ENCODE data around the gene PTGFRN.
"Not testable (repeated sequence)": the region's sequence is repeated elsewhere in the genome, so short reads cannot be mapped to it uniquely, and the experiment has no call there.

The PTGFRN gene

GRCh38 chr1:116875946-116876345, 33.8 kb upstream of the PTGFRN start:
- H3K9ac ChIP-seq (ENCODE audit: low read length); H3K27me3 ChIP-seq (ENCODE audit: control insufficient read depth, insufficient read depth, low read length); H3K9me3 ChIP-seq (ENCODE audit: control insufficient read depth, low read length); H3K4me3 ChIP-seq (ENCODE audit: low read length); H3K36me3 ChIP-seq (ENCODE audit: control insufficient read depth, insufficient read depth, low read length): not testable (repeated sequence)
- H3K4me1 ChIP-seq (ENCODE audit: control insufficient read depth, insufficient read depth, low read length): peaks cover 19% of the 10 kb centered on the region

DNA sequence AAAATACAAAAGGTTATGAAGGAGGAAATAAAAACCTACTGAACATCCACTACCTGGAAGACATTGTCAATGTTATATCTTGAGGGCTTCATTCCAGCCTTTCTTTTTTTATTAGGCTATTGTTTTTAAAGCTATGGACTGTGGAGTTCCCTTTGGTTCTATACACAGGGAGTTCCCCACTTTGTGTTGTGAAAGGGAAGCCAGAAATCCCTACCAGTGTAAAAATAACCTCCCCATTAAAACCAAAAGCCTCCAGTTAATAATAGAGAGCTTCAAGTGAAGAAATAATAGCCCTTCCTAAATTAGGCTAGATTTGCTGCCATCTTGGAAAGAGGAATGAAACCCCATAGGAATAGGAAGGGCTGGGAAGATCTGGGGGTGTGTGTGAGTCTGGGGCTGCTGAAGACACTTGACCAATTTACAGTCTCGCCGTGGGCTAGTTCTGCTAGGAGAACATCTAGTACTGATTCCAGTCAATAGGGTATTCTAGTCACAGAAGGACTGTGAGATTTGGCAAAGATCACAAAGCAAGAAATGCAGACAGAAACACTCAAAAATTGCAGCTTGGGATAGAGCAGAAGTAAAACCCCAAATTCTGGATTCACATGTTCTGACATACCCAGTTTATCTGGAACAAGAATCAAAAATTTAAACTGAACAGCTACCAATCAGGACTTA, 32.4 kb upstream of the PTGFRN start:
- H3K4me1 ChIP-seq (ENCODE audit: control insufficient read depth, insufficient read depth, low read length): peaks cover 19% of the 10 kb centered on the region
- H3K9ac ChIP-seq (ENCODE audit: low read length): no peak overlapping the region
- H3K27me3 ChIP-seq (ENCODE audit: control insufficient read depth, insufficient read depth, low read length): no peaks in the 10 kb centered on the region
- no peak overlapping the region for H3K4me3 ChIP-seq (ENCODE audit: low read length)
- H3K9me3 ChIP-seq (ENCODE audit: control insufficient read depth, low read length): no peaks in the 10 kb centered on the region
- no peaks in the 10 kb centered on the region for H3K36me3 ChIP-seq (ENCODE audit: control insufficient read depth, insufficient read depth, low read length)

- Histone ChIP-seq H3K4me1 (ENCODE audit: control insufficient read depth, insufficient read depth, low read length) (peaks cover 19% of the 10 kb centered on the region), H3K9me3 (ENCODE audit: control insufficient read depth, low read length) (no peaks in the 10 kb centered on the region)
Measured at GRCh38 chr1:116878804-116879477, 30.8 kb upstream of the PTGFRN start.

DNA sequence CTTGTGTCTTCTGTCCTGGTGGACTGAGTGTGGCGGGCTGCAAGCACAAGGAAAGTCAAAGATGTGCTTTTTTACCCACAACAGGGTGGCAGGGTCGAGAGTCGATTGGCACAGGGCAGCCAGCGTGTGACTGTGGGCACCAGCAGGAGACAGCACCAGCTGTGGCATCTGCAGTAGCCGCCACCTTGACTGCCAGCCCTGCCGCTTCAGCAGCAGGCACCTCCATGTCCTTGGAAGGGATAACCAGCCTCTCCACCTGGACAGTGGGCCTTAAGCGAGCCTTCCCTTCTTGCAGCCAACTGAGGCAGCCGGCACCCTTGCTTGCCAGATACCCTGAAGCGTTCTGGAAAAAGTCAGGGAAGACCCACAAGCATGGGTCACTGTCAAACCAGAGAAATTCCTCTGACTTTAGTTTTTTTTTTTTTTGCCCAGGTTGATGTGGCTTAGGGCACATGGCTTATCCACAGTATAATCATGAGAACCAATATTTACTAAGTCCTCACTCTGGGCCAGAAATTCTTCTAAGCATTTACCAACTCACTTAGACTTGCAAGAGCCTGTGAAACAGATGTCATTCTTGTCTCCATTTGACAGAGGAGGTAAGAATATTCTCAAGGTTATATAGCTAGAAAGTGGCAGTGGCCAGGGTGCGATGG, 30.1 kb upstream of the PTGFRN start:
- Histone ChIP-seq H3K9ac (ENCODE audit: low read length) (no peak overlapping the region), H3K9me3 (ENCODE audit: control insufficient read depth, low read length) (no peaks in the 10 kb centered on the region), H3K27me3 (ENCODE audit: control insufficient read depth, insufficient read depth, low read length) (no peaks in the 10 kb centered on the region), H3K4me3 (ENCODE audit: low read length) (no peak overlapping the region), H3K36me3 (ENCODE audit: control insufficient read depth, insufficient read depth, low read length) (no peaks in the 10 kb centered on the region), H3K4me1 (ENCODE audit: control insufficient read depth, insufficient read depth, low read length) (peaks cover 19% of the 10 kb centered on the region)

More at GRCh38 chr1:116878804-116879477, 30.8 kb upstream of the PTGFRN start:
- H3K27me3 ChIP-seq (ENCODE audit: control insufficient read depth, insufficient read depth, low read length): no peaks in the 10 kb centered on the region
- H3K4me3 ChIP-seq (ENCODE audit: low read length): peak overlapping the region; percentile 0
- H3K9ac ChIP-seq (ENCODE audit: low read length): no peak overlapping the region
- no peaks in the 10 kb centered on the region for H3K36me3 ChIP-seq (ENCODE audit: control insufficient read depth, insufficient read depth, low read length)

DNA sequence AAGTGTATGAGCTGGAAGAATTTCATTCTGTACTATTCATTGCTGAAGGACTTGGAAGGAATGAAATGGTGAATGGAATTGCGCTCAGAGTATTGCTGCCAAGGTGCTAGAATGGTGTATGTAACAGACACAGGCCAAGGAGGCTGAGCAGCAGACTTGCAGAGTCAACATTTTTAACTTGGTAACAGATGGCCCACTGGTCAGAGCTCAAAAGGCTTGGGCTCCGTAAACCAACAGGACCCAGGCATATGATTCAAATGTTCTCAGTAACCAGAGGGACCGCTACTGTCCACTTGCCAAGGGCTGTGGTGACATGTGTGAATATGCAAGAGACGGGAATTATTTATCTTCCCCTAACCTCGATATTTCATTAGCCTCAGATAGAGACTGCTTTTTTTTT, 28.8 kb upstream of the PTGFRN start:
- H3K9me3 ChIP-seq (ENCODE audit: control insufficient read depth, low read length): no peaks in the 10 kb centered on the region
- no peak overlapping the region for H3K4me3 ChIP-seq (ENCODE audit: low read length)
- H3K36me3 ChIP-seq (ENCODE audit: control insufficient read depth, insufficient read depth, low read length): no peaks in the 10 kb centered on the region
- H3K27me3 ChIP-seq (ENCODE audit: control insufficient read depth, insufficient read depth, low read length): no peaks in the 10 kb centered on the region
- no peak overlapping the region for H3K9ac ChIP-seq (ENCODE audit: low read length)
- H3K4me1 ChIP-seq (ENCODE audit: control insufficient read depth, insufficient read depth, low read length): peaks cover 19% of the 10 kb centered on the region

- no peak overlapping the region for H3K9ac ChIP-seq (ENCODE audit: low read length)
- no peak overlapping the region for H3K4me3 ChIP-seq (ENCODE audit: low read length)
- no peaks in the 10 kb centered on the region for H3K9me3 ChIP-seq (ENCODE audit: control insufficient read depth, low read length)
- no peaks in the 10 kb centered on the region for H3K27me3 ChIP-seq (ENCODE audit: control insufficient read depth, insufficient read depth, low read length)
- no peaks in the 10 kb centered on the region for H3K36me3 ChIP-seq (ENCODE audit: control insufficient read depth, insufficient read depth, low read length)
- peaks cover 19% of the 10 kb centered on the region for H3K4me1 ChIP-seq (ENCODE audit: control insufficient read depth, insufficient read depth, low read length)
Measured at GRCh38 chr1:116881879-116882520, 27.7 kb upstream of the PTGFRN start.

GRCh38 chr1:116882866-116883265, 26.9 kb upstream of the PTGFRN start:
- no peaks in the 10 kb centered on the region for H3K36me3 ChIP-seq (ENCODE audit: control insufficient read depth, insufficient read depth, low read length)
- H3K9me3 ChIP-seq (ENCODE audit: control insufficient read depth, low read length): no peaks in the 10 kb centered on the region
- H3K27me3 ChIP-seq (ENCODE audit: control insufficient read depth, insufficient read depth, low read length): no peaks in the 10 kb centered on the region
- H3K4me1 ChIP-seq (ENCODE audit: control insufficient read depth, insufficient read depth, low read length): peaks cover 18% of the 10 kb centered on the region
- H3K9ac ChIP-seq (ENCODE audit: low read length): no peak overlapping the region
- H3K4me3 ChIP-seq (ENCODE audit: low read length): no peak overlapping the region

GRCh38 chr1:116886291-116886878, 23.3 kb upstream of the PTGFRN start:
- no peaks in the 10 kb centered on the region for H3K4me1 ChIP-seq (ENCODE audit: control insufficient read depth, insufficient read depth, low read length)
- no peaks in the 10 kb centered on the region for H3K9me3 ChIP-seq (ENCODE audit: control insufficient read depth, low read length)
- H3K4me3 ChIP-seq (ENCODE audit: low read length): no peak overlapping the region
- no peak overlapping the region for H3K9ac ChIP-seq (ENCODE audit: low read length)
- H3K36me3 ChIP-seq (ENCODE audit: control insufficient read depth, insufficient read depth, low read length): no peaks in the 10 kb centered on the region
- no peaks in the 10 kb centered on the region for H3K27me3 ChIP-seq (ENCODE audit: control insufficient read depth, insufficient read depth, low read length)

- Histone ChIP-seq H3K9ac (ENCODE audit: low read length) (no peak overlapping the region), H3K4me3 (ENCODE audit: low read length) (no peak overlapping the region), H3K4me1 (ENCODE audit: control insufficient read depth, insufficient read depth, low read length) (no peaks in the 10 kb centered on the region), H3K36me3 (ENCODE audit: control insufficient read depth, insufficient read depth, low read length) (no peaks in the 10 kb centered on the region), H3K27me3 (ENCODE audit: control insufficient read depth, insufficient read depth, low read length) (no peaks in the 10 kb centered on the region), H3K9me3 (ENCODE audit: control insufficient read depth, low read length) (no peaks in the 10 kb centered on the region)
Measured at GRCh38 chr1:116887212-116887611, 22.5 kb upstream of the PTGFRN start.

GRCh38 chr1:116889380-116889779, 20.3 kb upstream of the PTGFRN start:
- Histone ChIP-seq H3K9ac (ENCODE audit: low read length) (no peak overlapping the region), H3K4me1 (ENCODE audit: control insufficient read depth, insufficient read depth, low read length) (no peaks in the 10 kb centered on the region), H3K9me3 (ENCODE audit: control insufficient read depth, low read length) (no peaks in the 10 kb centered on the region), H3K36me3 (ENCODE audit: control insufficient read depth, insufficient read depth, low read length) (no peaks in the 10 kb centered on the region), H3K4me3 (ENCODE audit: low read length) (no peak overlapping the region), H3K27me3 (ENCODE audit: control insufficient read depth, insufficient read depth, low read length) (no peaks in the 10 kb centered on the region)

DNA sequence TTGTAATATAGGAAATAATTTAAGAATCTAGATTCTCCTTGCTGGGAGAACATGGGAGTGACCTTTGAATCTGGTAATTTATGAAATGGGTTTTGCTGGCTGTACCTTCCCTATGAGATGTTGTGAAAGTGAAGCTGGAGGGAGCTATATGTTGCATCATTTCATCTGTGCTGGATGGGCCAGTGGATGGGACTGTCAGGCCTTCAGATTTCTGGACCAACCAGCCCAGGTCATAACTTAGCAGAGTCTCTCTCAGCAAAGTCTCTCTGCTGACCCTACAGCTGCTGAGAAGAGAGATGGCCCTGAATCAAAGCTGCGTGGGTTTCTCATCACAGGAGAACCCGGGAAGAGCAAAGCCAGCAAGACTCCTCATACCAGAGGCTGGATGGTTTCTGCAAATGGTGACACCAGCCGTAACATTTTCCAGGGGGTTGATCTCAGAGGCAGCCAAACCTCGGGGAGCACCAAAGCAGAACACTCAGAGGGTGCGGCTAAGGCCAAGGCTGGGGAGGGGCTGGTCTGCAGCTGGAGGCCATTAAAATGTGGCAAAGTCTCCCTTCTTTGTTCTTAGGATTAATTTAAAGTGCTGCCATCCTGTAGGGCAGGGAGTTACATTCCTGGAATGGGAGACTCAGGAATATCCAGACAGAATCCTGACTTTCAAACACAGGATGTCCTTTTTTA, 18.2 kb upstream of the PTGFRN start:
- Histone ChIP-seq H3K4me3 (ENCODE audit: low read length) (no peak overlapping the region), H3K27me3 (ENCODE audit: control insufficient read depth, insufficient read depth, low read length) (no peaks in the 10 kb centered on the region), H3K9ac (ENCODE audit: low read length) (no peak overlapping the region), H3K36me3 (ENCODE audit: control insufficient read depth, insufficient read depth, low read length) (no peaks in the 10 kb centered on the region), H3K9me3 (ENCODE audit: control insufficient read depth, low read length) (no peaks in the 10 kb centered on the region), H3K4me1 (ENCODE audit: control insufficient read depth, insufficient read depth, low read length) (no peaks in the 10 kb centered on the region)
